Fibroblast of gingiva (primary cell): ENCODE measurements around the gene DDX27.
A peak's percentile ranks its signal among the peaks of the same experiment; 100 is the strongest.

ENCODE experiments used
- DNase-seq: peaks from one replicate; pipeline ENCODE4 v3.0.0-alpha.2; 2011; ENCODE audit warnings: low read depth

The DDX27 gene

GRCh38 chr20:49248879-49249665 is 29.9 kb downstream of the DDX27 start:
- no peak for DNase-seq

GRCh38 chr20:49252556-49253350 is 33.5 kb downstream of the DDX27 start:
- no peak for DNase-seq

- no peak for DNase-seq
These were observed 37.0 kb downstream of the DDX27 start for GRCh38 chr20:49256261-49256660.

- DNase-seq, result no peak
These were observed 40.1 kb downstream of the DDX27 start for GRCh38 chr20:49259284-49259683.

- DNase-seq, result no peak
These were observed 40.6 kb downstream of the DDX27 start for GRCh38 chr20:49259799-49260198.

- no peak for DNase-seq
These were observed 41.0 kb downstream of the DDX27 start for GRCh38 chr20:49260218-49260617.

- DNase-seq, result no peak
These were observed 42.0 kb downstream of the DDX27 start for GRCh38 chr20:49261173-49261572.

- no peak for DNase-seq
These were observed 43.2 kb downstream of the DDX27 start for GRCh38 chr20:49262444-49262843.

- DNase-seq, result no peak
These were observed 48.1 kb downstream of the DDX27 start for GRCh38 chr20:49267327-49267726.

GRCh38 chr20:49268600-49269365 is 49.6 kb downstream of the DDX27 start:
- DNase-seq, result peak; percentile 76

GRCh38 chr20:49270177-49270576 is 51.0 kb downstream of the DDX27 start:
- DNase-seq, result peak; percentile 67

GRCh38 chr20:49270736-49271135 is 51.5 kb downstream of the DDX27 start:
- DNase-seq, result no peak

- DNase-seq, result no peak
These were observed 53.4 kb downstream of the DDX27 start for GRCh38 chr20:49272654-49273053.

- no peak for DNase-seq
These were observed 54.6 kb downstream of the DDX27 start for GRCh38 chr20:49273696-49274277.

GRCh38 chr20:49275216-49275615 is 56.0 kb downstream of the DDX27 start:
- DNase-seq, result no peak

- no peak for DNase-seq
These were observed 56.4 kb downstream of the DDX27 start for GRCh38 chr20:49275636-49276035.

GRCh38 chr20:49276161-49276960 is 57.1 kb downstream of the DDX27 start:
- DNase-seq, result peak; percentile 64

GRCh38 chr20:49276961-49277785 is 58.0 kb downstream of the DDX27 start:
- no peak for DNase-seq

- no peak for DNase-seq
These were observed 58.5 kb downstream of the DDX27 start for GRCh38 chr20:49277786-49278035.

- DNase-seq, result peak; percentile 97
These were observed 59.0 kb downstream of the DDX27 start, which contains the start of gene ZNFX1 for GRCh38 chr20:49278036-49278817. Gene ZNFX1 (minus strand): TSS chr20:49278057. CDS start chr20:49275839, 2,218 bp downstream.
